HL-60 (cell line): ENCODE data around the gene PDE4B.

Experiments
- CTCF ChIP-seq: IDR thresholded peaks from one replicate; pipeline ENCODE4 v1.5.1; 2011; ENCODE audit warnings: low read length, control low read depth, inconsistent platforms; ENCODE audit not compliant: insufficient read depth
- GABPA ChIP-seq: IDR thresholded peaks from 2 replicates; pipeline ENCODE4 v1.6.1; 2012; ENCODE audit warnings: low read depth
- POLR2AphosphoS5 ChIP-seq: IDR thresholded peaks from 2 replicates; pipeline ENCODE4 v1.6.1; 2012; ENCODE audit warnings: low read depth

DNA sequence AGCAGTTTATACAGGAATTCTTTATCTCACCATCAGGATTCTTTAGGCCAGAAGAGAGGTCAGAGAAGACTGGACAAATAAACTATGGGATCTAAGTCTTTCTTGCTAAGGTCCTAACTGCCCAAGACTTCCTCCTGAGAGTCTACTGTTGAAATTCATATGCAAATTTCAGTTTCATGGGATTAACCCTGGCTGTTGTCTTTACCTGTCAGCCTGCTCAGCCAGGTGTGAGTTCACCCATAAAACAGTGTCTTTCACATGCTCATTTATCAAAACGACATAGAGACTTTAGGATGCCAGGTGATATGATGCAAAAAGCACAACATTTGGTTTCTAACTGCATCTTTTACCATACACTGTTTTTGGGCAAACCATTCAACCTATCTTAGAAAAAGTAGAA, 211.0 kb downstream of the PDE4B start:
- no peak for TF ChIP-seq CTCF
- no peak for TF ChIP-seq POLR2AphosphoS5
- no peak for TF ChIP-seq GABPA
